SW480 (cell line): ENCODE results near the gene GNAQ.

ENCODE experiments used
- DNase-seq: peaks from one replicate; pipeline ENCODE4 v3.0.0-alpha.2; 2016; ENCODE audit warnings: low spot score

GNAQ gene

GRCh38 chr9:78031893-78032729 lies 500 bp upstream of the GNAQ start:
- peak; percentile 94 for DNase-seq

GRCh38 chr9:78030553-78031443 lies 813 bp downstream of the GNAQ start:
- peak; percentile 54 for DNase-seq

- peak; percentile 64 for DNase-seq
These were observed 1.4 kb downstream of the GNAQ start for GRCh38 chr9:78030296-78030552.

GRCh38 chr9:78029551-78030295 lies 1.9 kb downstream of the GNAQ start:
- DNase-seq: no peak

- DNase-seq: no peak
These were observed 2.7 kb downstream of the GNAQ start for GRCh38 chr9:78028926-78029325.

- DNase-seq: no peak
These were observed 4.7 kb downstream of the GNAQ start for GRCh38 chr9:78026947-78027346.

GRCh38 chr9:78026416-78026815 lies 5.2 kb downstream of the GNAQ start:
- DNase-seq: no peak

- DNase-seq: no peak
These were observed 6.4 kb downstream of the GNAQ start for GRCh38 chr9:78025186-78025585.

GRCh38 chr9:78023003-78023741 lies 8.4 kb downstream of the GNAQ start:
- peak; percentile 48 for DNase-seq

- DNase-seq: no peak
These were observed 9.9 kb downstream of the GNAQ start for GRCh38 chr9:78021697-78022096.

- no peak for DNase-seq
These were observed 14.4 kb downstream of the GNAQ start for GRCh38 chr9:78017190-78017693.

- DNase-seq: no peak
These were observed 16.4 kb downstream of the GNAQ start for GRCh38 chr9:78015241-78015640.

GRCh38 chr9:78014776-78015175 lies 16.8 kb downstream of the GNAQ start:
- DNase-seq: peak; percentile 21

GRCh38 chr9:78013934-78014333 lies 17.7 kb downstream of the GNAQ start:
- DNase-seq: no peak

GRCh38 chr9:78011049-78011448 lies 20.6 kb downstream of the GNAQ start:
- DNase-seq: no peak

GRCh38 chr9:78010445-78010844 lies 21.2 kb downstream of the GNAQ start:
- no peak for DNase-seq

GRCh38 chr9:78009186-78009585 lies 22.4 kb downstream of the GNAQ start:
- DNase-seq: no peak

- no peak for DNase-seq
These were observed 24.9 kb downstream of the GNAQ start for GRCh38 chr9:78006734-78007133.

- DNase-seq: no peak
These were observed 26.2 kb downstream of the GNAQ start for GRCh38 chr9:78005231-78006002.

- peak; percentile 36 for DNase-seq
These were observed 27.0 kb downstream of the GNAQ start for GRCh38 chr9:78004478-78005229.
